ENCODE measurements around the gene PSD.

DNA sequence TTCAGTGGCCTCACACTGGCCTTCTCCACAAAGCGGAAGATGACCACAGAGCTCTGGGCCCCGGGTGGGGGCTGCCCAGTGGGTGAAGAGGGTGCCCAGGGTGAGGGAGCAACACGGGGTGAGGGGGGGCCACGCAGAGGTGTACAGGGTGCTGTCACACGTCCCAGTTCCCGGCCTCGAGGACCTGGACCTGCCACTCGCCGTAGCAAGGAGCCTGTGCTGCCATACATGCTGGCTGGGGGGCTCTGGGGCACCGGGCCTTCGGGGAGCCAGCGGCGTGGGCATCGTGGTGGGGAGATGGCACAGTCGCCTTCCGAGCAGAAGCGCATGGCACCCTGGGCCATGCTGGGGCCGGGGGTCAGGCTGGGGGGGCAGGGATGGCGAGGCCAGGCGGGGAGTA is 1.9 kb downstream of the PSD start:
- TF ChIP-seq, protein P1, sequence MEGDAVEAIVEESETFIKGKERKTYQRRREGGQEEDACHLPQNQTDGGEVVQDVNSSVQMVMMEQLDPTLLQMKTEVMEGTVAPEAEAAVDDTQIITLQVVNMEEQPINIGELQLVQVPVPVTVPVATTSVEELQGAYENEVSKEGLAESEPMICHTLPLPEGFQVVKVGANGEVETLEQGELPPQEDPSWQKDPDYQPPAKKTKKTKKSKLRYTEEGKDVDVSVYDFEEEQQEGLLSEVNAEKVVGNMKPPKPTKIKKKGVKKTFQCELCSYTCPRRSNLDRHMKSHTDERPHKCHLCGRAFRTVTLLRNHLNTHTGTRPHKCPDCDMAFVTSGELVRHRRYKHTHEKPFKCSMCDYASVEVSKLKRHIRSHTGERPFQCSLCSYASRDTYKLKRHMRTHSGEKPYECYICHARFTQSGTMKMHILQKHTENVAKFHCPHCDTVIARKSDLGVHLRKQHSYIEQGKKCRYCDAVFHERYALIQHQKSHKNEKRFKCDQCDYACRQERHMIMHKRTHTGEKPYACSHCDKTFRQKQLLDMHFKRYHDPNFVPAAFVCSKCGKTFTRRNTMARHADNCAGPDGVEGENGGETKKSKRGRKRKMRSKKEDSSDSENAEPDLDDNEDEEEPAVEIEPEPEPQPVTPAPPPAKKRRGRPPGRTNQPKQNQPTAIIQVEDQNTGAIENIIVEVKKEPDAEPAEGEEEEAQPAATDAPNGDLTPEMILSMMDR (conservative IDR thresholded peaks at IDR 0.05; ENCODE audit: low read length), result no peak
- no peak for TF ChIP-seq EZH2phosphoT487 (IDR thresholded peaks at IDR 0.05; ENCODE audit: borderline replicate concordance)
